Measurements from ENCODE around the gene SETBP1.

DNA sequence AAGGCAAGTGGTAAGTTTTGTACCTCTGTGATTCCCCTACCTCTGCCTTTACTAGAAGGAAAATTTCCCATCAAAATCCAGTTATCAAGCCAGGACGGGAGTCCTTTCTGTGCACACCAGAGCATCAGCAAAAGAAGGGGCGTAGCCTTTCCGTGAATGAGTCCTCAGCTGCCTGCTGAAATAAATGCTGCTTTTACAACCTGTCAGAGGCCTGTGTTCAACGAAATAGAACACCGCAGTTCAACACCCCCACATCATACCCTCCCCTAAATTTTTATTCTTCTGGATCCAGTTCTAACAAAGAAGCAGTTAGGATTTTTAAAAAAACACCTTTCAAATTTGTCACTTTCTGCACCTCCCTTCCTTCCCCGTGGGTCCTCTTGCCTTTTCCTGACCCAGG, 135.8 kb downstream of the SETBP1 start:
- TF ChIP-seq ZNF8 (CRISPR knock-in tag; IDR thresholded peaks at IDR 0.05) (no peak), ZFP3 (CRISPR knock-in tag; IDR thresholded peaks at IDR 0.05) (no peak), ZFP30 (CRISPR knock-in tag; IDR thresholded peaks at IDR 0.05) (no peak), TOX (CRISPR knock-in tag; IDR thresholded peaks at IDR 0.05; ENCODE audit: borderline replicate concordance) (no peak), RARB (CRISPR knock-in tag; IDR thresholded peaks at IDR 0.05) (no peak), ESRRG (CRISPR knock-in tag; IDR thresholded peaks at IDR 0.05) (no peak), ARNTL (CRISPR knock-in tag; IDR thresholded peaks at IDR 0.05; ENCODE audit: borderline replicate concordance, low read depth) (no peak), TCF4 (CRISPR knock-in tag; IDR thresholded peaks at IDR 0.05; ENCODE audit: borderline replicate concordance) (no peak), PPARA (CRISPR knock-in tag; IDR thresholded peaks at IDR 0.05; ENCODE audit: borderline replicate concordance) (no peak)
- TF ChIP-seq, protein P1, sequence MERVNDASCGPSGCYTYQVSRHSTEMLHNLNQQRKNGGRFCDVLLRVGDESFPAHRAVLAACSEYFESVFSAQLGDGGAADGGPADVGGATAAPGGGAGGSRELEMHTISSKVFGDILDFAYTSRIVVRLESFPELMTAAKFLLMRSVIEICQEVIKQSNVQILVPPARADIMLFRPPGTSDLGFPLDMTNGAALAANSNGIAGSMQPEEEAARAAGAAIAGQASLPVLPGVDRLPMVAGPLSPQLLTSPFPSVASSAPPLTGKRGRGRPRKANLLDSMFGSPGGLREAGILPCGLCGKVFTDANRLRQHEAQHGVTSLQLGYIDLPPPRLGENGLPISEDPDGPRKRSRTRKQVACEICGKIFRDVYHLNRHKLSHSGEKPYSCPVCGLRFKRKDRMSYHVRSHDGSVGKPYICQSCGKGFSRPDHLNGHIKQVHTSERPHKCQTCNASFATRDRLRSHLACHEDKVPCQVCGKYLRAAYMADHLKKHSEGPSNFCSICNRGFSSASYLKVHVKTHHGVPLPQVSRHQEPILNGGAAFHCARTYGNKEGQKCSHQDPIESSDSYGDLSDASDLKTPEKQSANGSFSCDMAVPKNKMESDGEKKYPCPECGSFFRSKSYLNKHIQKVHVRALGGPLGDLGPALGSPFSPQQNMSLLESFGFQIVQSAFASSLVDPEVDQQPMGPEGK (CRISPR knock-in tag; IDR thresholded peaks at IDR 0.05; ENCODE audit: borderline replicate concordance), result no peak
- TF ChIP-seq, protein P2, sequence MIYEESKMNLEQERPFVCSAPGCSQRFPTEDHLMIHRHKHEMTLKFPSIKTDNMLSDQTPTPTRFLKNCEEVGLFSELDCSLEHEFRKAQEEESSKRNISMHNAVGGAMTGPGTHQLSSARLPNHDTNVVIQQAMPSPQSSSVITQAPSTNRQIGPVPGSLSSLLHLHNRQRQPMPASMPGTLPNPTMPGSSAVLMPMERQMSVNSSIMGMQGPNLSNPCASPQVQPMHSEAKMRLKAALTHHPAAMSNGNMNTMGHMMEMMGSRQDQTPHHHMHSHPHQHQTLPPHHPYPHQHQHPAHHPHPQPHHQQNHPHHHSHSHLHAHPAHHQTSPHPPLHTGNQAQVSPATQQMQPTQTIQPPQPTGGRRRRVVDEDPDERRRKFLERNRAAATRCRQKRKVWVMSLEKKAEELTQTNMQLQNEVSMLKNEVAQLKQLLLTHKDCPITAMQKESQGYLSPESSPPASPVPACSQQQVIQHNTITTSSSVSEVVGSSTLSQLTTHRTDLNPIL (CRISPR knock-in tag; IDR thresholded peaks at IDR 0.05; ENCODE audit: low read depth), result no peak
- TF ChIP-seq, protein P3, sequence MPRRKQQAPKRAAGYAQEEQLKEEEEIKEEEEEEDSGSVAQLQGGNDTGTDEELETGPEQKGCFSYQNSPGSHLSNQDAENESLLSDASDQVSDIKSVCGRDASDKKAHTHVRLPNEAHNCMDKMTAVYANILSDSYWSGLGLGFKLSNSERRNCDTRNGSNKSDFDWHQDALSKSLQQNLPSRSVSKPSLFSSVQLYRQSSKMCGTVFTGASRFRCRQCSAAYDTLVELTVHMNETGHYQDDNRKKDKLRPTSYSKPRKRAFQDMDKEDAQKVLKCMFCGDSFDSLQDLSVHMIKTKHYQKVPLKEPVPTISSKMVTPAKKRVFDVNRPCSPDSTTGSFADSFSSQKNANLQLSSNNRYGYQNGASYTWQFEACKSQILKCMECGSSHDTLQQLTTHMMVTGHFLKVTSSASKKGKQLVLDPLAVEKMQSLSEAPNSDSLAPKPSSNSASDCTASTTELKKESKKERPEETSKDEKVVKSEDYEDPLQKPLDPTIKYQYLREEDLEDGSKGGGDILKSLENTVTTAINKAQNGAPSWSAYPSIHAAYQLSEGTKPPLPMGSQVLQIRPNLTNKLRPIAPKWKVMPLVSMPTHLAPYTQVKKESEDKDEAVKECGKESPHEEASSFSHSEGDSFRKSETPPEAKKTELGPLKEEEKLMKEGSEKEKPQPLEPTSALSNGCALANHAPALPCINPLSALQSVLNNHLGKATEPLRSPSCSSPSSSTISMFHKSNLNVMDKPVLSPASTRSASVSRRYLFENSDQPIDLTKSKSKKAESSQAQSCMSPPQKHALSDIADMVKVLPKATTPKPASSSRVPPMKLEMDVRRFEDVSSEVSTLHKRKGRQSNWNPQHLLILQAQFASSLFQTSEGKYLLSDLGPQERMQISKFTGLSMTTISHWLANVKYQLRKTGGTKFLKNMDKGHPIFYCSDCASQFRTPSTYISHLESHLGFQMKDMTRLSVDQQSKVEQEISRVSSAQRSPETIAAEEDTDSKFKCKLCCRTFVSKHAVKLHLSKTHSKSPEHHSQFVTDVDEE (CRISPR knock-in tag; IDR thresholded peaks at IDR 0.05), result no peak

Measured in SK-N-SH treated with all-trans-retinoic acid at 6 μM for 48 hours (cell line).